Chondrocyte (in vitro differentiated cells): ENCODE measurements around the gene ARMCX2. TPM values are rescaled to one million over a fixed set of nuclear protein-coding genes. Genes with fewer than 3 reads are reported as not detected.

Experiments used
- DNase-seq: peaks from one replicate; pipeline ENCODE4 v3.0.0; 2021; ENCODE audit warnings: mixed read lengths, low spot score
- H3K27ac Mint-ChIP-seq: one replicate; pipeline ENCODE4 v1.8.0; 2021; ENCODE audit warnings: mild to moderate bottlenecking, moderate library complexity, mixed read lengths; ENCODE audit not compliant: unreplicated experiment
- H3K27me3 Mint-ChIP-seq: 2 replicates; pipeline ENCODE4 v1.8.0; 2021; ENCODE audit warnings: low read depth, mixed read lengths
- H3K36me3 Mint-ChIP-seq: 2 replicates; pipeline ENCODE4 v1.8.0; 2021; ENCODE audit warnings: low read depth, mixed read lengths
- H3K4me1 Mint-ChIP-seq: 2 replicates; pipeline ENCODE4 v1.8.0; 2021; ENCODE audit warnings: low read depth, mild to moderate bottlenecking, mixed read lengths
- H3K4me3 Mint-ChIP-seq: one replicate; pipeline ENCODE4 v1.8.0; 2021; ENCODE audit warnings: mild to moderate bottlenecking, moderate library complexity, mixed read lengths; ENCODE audit not compliant: unreplicated experiment
- H3K9me3 Mint-ChIP-seq: 2 replicates; pipeline ENCODE4 v1.8.0; 2021; ENCODE audit warnings: low read depth, mixed read lengths
- total RNA-seq: library from RNA; stranded (reverse); gene quantifications from 3 replicates; pipeline ENCODE4 v1.2.1, GENCODE V29; 2021
- TF ChIP-seq, protein P1 (sequence below): fragments of 200-600 bp; sonication (generic); IDR thresholded peaks from 2 replicates; pipeline ENCODE4 v1.5.0; 2021; ENCODE audit warnings: antibody characterized with exemption, mild to moderate bottlenecking, moderate library complexity

Gene ARMCX2
- total RNA-seq, 1 donor from 2014 or later = 146 TPM

GRCh38 chrX:101686574-101686973, 26.9 kb upstream of the ARMCX2 start:
- TF ChIP-seq, protein P1, sequence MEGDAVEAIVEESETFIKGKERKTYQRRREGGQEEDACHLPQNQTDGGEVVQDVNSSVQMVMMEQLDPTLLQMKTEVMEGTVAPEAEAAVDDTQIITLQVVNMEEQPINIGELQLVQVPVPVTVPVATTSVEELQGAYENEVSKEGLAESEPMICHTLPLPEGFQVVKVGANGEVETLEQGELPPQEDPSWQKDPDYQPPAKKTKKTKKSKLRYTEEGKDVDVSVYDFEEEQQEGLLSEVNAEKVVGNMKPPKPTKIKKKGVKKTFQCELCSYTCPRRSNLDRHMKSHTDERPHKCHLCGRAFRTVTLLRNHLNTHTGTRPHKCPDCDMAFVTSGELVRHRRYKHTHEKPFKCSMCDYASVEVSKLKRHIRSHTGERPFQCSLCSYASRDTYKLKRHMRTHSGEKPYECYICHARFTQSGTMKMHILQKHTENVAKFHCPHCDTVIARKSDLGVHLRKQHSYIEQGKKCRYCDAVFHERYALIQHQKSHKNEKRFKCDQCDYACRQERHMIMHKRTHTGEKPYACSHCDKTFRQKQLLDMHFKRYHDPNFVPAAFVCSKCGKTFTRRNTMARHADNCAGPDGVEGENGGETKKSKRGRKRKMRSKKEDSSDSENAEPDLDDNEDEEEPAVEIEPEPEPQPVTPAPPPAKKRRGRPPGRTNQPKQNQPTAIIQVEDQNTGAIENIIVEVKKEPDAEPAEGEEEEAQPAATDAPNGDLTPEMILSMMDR = no peak
- Mint-ChIP-seq H3K27ac (peak overlapping the region; percentile 87), H3K36me3 (no peaks in the 10 kb centered on the region), H3K27me3 (no peaks in the 10 kb centered on the region), H3K4me1 (peaks cover 49% of the 10 kb centered on the region), H3K4me3 (peak overlapping the region; percentile 35), H3K9me3 (peaks cover 5% of the 10 kb centered on the region)
- no peak for DNase-seq

GRCh38 chrX:101685923-101686322, 26.3 kb upstream of the ARMCX2 start:
- Mint-ChIP-seq H3K27me3 (no peaks in the 10 kb centered on the region), H3K27ac (peak overlapping the region; percentile 6), H3K4me1 (peaks cover 49% of the 10 kb centered on the region), H3K4me3 (no peak overlapping the region), H3K9me3 (peaks cover 5% of the 10 kb centered on the region), H3K36me3 (no peaks in the 10 kb centered on the region)
- TF ChIP-seq, protein P1 = no peak
- DNase-seq = no peak

- Mint-ChIP-seq H3K9me3 (peaks cover 5% of the 10 kb centered on the region), H3K27ac (peak overlapping the region; percentile 55), H3K4me3 (no peak overlapping the region), H3K4me1 (peaks cover 46% of the 10 kb centered on the region), H3K36me3 (no peaks in the 10 kb centered on the region), H3K27me3 (no peaks in the 10 kb centered on the region)
- TF ChIP-seq, protein P1 = no peak
- DNase-seq = no peak
These were observed 23.1 kb upstream of the ARMCX2 start for GRCh38 chrX:101682723-101683122.

DNA sequence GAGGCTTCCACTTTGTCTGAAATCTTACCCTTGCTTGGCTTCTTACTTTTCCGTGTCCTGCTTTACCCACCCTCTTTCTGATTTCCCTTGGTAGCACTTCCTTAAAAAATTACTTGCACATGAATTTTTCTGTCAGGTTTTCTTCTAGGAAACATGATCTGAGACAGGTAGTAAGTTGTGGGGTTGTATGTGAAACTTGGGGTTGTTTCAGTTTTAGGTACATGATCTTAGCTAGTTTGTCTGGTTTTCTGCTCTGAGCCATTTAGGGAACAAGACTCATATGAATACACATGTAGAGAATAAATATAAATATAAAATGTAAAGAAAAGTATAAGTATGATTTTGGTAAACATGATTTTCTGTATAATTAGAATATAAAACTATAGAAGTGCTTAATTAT, 17.4 kb upstream of the ARMCX2 start:
- Mint-ChIP-seq H3K9me3 (peaks cover 5% of the 10 kb centered on the region), H3K4me3 (no peak overlapping the region), H3K27ac (no peak overlapping the region), H3K27me3 (no peaks in the 10 kb centered on the region), H3K36me3 (no peaks in the 10 kb centered on the region), H3K4me1 (no peaks in the 10 kb centered on the region)
- DNase-seq = no peak
- TF ChIP-seq, protein P1 = no peak

DNA sequence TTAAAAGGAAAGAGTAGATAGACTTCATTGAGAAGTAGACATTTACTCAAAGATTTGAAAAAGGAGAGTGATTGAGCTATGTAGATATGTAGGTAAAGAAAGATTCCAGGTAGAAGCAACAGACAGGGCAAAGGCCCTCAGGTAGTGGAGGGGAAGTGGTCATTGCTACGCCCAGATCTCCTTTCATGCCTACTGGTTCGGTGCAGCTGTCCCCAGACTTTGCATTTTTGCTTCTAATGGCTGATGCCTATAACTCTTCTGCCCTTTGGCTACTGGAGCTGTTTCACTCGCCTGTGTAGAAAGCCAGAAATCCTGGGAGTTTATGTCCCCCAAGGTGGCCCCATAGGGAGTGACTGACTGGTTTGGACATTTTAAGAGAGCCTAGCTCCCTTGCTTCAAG, 16.9 kb upstream of the ARMCX2 start:
- no peak for DNase-seq
- Mint-ChIP-seq H3K36me3 (no peaks in the 10 kb centered on the region), H3K27me3 (no peaks in the 10 kb centered on the region), H3K4me3 (no peak overlapping the region), H3K9me3 (peaks cover 5% of the 10 kb centered on the region), H3K4me1 (no peaks in the 10 kb centered on the region), H3K27ac (no peak overlapping the region)
- TF ChIP-seq, protein P1 = no peak
